ENCODE results near the gene TMEM156.
A peak's percentile ranks its signal among the peaks of the same experiment; 100 is the strongest.
"Not testable (repeated sequence)": the region's sequence is repeated elsewhere in the genome, so short reads cannot be mapped to it uniquely, and the experiment has no call there.

The TMEM156 gene

DNA sequence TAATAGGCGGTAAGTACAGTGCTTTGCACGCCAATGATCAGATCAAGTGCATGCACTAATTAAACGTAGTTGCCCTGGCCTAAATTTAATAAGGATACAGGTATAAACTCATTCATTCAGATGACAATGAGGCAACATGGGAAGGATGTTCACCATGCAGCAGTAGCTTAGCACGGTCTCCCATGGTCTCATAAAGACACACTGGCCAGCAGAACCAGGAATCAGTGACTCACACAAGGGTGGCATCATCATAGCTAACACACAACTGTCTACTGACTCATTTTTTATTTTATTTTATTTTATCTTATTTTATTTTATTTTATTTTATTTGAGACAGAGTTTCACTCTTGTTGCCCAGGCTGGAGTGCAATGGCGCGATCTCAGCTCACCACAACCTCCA lies 42.7 kb downstream of the TMEM156 start:
- DNase-seq = no peak

GRCh38 chr4:38988353-38988752 lies 43.9 kb downstream of the TMEM156 start:
- not testable (repeated sequence) for DNase-seq

DNA sequence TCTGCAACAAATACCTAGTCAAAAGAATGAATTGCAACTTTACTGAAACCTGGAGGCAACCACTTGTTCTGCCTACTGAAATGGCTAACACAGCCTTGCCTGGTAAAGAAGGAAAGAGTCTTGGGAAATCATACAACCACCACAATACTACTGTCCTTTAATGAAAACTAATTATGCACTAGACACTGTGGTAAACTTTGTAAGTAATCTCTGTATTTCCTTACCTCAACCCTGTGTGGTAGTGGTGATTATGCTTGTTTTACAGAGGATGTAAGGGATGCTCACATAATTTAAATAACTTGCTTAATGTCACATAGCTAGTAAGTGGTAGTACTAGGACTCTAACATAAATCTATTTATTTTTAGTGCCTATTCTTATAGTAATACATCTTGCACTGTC lies 44.7 kb downstream of the TMEM156 start:
- no peak for DNase-seq

DNA sequence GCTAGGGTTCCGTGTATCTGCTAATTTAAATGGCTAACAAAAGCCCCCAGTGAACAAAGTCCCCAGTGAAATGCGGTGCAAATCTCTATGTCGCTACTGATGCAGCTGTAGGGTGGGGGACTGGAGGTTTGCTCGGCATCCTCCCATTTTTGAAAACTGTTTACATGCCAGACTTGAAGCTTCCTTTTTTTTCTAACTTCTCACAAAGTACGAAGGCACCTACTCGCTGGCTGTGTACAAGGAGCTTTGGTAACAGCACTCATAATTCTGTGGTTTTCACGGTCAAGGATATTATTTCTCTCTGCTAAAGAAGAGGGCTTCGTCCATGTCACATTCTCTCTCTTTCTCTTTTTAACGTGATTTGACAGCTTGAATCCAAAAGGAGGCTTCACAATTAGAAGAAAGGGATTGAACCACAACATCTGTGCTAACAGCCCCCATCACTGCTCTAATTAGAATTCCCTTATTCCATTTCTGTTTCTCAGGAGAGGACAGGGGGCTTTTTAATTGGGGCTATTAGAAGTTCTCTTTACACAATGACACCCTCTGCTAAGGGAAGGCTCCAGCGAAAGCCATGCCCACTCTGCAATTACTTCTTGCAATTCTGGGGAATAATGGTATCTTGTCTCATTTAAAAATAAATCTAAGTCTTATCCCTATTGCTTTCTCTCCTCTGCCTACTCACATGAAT lies 46.7 kb downstream of the TMEM156 start:
- no peak for DNase-seq

- DNase-seq = peak; percentile 19
Measured at GRCh38 chr4:38983787-38984598, 48.2 kb downstream of the TMEM156 start.

DNA sequence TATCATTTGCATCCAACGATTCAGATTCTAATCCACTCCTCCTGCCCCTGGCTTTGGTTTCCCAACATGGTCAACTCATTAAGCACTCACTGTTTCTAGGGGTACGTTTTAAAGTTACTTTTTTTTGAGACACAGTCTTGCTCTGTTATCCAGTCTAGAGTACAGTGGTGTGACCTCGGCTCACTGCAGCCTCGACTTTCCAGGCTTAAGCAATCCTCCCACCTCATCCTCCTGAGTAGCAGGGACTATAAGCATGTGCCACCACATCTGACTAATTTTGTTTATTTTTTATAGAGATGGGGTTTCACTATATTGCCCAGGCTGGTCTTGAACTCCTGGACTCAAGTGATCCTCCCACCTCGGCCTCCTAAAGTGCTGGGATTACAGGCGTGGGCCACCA lies 48.9 kb downstream of the TMEM156 start:
- no peak for DNase-seq

DNA sequence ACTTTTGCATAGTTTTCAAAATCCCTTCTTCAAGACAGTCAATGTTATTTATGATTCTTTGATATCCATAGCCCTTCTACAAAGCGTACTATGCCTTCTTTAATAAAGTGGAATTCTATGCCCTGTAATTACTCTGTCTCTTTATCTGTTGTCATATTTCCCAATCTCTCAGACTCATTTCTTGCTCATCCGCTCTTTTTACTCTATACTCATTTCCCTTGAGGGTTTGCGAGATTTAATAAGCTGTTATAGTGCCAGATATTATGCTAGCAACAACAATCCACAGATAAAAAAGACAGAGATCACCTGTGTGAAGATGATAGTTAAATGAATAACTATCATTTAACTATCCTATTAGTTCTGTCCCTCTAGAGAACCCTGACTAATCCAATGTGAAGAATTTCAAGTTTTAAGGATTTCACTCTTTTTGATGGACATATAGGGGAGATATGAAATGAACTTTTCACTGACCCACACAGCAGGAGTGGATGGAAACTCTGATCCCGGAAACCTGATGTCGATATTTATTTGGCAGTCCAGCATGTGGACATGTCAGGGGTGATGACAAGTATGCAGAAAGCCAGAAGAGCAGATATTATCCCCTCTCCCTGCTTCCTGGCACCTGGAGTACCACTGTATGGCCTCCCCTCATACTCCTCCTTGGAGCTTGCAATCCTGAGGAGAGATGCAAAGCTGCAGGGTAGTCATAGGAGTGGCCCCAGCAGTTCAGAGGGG lies 49.7 kb downstream of the TMEM156 start:
- no peak for DNase-seq

DNA sequence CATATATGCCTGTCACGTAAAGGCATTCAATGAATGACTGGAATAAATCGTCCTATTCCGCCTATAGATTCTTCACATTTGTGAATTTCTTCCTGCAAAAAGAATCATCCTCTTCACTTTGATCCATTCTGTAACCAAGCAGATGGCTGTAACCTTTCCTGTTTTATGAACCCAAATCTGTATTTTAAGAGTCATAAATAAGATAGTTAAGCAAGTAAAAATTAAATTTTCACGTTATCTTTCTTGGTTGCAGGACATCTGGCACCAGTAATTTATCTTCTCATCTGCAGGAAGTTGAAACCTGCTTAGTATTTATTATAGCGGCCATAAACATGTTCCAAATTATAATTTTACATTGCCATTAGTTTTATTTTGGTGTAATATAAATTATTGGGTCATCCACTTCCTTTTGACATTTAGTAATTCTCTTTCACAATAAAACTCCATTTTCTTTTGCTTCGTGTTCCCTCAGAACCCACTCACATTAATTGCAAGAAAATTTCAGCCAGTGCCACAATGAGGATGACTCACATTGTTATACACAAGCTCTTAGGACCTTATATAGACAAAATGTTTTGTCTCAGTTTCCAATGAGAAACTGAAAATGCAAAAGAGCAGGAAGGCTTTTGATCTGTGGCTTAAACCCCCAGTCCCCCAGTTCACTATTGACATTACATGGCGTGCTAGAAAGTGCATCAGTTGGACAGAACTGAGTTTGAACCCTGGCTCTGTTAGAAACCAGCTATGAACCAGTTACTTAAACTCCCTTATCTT lies 51.1 kb downstream of the TMEM156 start:
- no peak for DNase-seq

DNA sequence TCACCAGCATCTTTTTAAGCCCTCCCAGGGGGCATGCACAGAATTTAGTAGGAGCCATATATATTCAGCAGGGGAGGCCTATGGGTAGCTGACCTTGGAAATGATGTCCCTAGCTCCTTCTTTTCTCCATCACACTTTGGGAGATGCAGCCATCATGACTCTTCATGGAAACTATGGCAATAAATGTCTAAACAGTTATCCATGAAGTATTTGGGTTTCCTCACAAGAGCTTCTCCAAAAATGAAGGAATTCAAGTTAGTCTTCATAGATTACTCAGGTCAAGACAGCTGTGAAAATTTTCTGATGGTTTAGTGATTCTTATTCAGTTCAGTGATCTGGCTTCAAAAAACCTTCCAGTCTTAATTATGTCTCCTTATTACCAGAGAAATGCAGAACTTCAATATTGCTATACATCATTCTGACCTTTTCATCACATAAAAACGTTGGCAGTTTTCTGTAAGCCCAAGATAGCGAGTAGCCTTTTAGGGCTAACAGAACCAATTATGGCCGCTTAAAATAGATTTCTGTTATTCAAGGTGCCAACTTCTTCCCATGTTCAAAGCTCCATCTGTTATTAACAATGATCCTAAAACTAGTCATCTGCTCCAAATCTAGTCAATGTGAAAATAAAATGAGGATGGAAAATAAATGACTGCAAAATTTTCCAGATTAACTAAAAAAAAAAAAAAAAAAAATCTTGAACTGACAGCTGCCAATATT lies 52.5 kb downstream of the TMEM156 start:
- no peak for DNase-seq

- no peak for DNase-seq
Measured at GRCh38 chr4:38979081-38979480, 53.1 kb downstream of the TMEM156 start.

GRCh38 chr4:38976308-38976707 lies 55.9 kb downstream of the TMEM156 start:
- DNase-seq = peak; percentile 51

- DNase-seq = no peak
Measured at GRCh38 chr4:38968668-38969067, 63.5 kb downstream of the TMEM156 start.

GRCh38 chr4:38967260-38968095 lies 64.7 kb downstream of the TMEM156 start:
- no peak for DNase-seq

GRCh38 chr4:38965866-38966265 lies 66.3 kb downstream of the TMEM156 start:
- DNase-seq = no peak

GRCh38 chr4:38964942-38965775 lies 67.0 kb downstream of the TMEM156 start:
- DNase-seq = no peak

DNA sequence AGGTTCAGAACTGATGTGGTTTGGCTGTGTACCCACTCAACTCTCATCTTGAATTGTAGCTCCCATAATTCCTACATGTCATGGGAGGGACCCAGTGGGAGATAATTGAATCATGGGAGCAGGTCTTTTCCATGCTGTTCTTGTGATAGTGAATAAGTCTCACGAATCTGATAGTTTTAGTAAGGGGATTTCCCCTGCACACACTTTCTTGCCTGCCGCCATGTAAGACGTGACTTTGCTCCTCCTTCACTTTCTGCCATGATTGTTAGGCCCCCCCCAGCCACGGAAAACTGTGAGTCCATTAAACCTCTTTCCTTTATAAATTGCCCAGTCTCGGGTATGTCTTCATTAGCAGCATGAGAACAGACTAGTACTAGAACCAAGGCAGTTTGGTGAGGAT lies 73.0 kb downstream of the TMEM156 start:
- DNase-seq = not testable (repeated sequence)

- no peak for DNase-seq
Measured at GRCh38 chr4:38958453-38959190, 73.6 kb downstream of the TMEM156 start.

- no peak for DNase-seq
Measured at GRCh38 chr4:38957893-38958292, 74.3 kb downstream of the TMEM156 start.

DNA sequence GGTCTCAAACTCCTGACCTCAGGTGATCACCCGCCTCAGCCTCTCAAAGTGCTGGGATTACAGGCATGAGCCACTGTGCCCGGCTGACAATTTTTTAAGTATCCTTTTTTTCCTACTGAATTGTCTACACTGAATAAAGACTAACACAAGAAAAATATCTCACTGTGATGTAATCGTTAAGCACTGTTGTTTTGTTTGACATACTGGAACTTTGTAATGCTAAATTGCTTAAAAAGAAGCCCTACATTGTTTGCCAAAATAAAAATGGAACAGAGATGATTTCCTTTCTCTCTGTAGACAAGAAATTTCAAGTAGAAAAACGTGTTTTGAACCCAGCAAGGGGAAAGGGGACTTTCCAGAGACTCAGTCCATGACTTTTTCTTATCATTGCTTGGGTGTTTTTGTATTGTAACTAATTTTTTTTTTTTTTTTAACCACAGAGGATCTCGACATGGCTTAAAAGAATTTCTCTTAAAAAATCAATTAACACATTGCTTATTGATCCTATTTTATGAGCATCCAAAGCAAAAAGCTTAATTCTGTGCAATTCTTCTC lies 74.9 kb downstream of the TMEM156 start:
- no peak for DNase-seq

All from NCI-H82 (cell line).